CD14-positive monocyte (primary cell): ENCODE data around the gene RHOBTB1. TPM values are rescaled to one million over a fixed set of nuclear protein-coding genes. Genes with fewer than 3 reads are reported as not detected.

ENCODE experiments used
- DNase-seq, 3 donors: peaks; one replicate each; pipeline ENCODE4 v3.0.0-alpha.2; 2011 to 2022
- H2AFZ ChIP-seq: 2 replicates; pipeline ENCODE4 v1.6.0; 2012; ENCODE audit warnings: mild to moderate bottlenecking, low read depth, low read length, inconsistent platforms; ENCODE audit not compliant: insufficient read depth, poor library complexity, severe bottlenecking
- H3K27ac ChIP-seq, 2 donors: 1 replicate in 1 of 2; 2 replicates in 1 of 2; pipeline ENCODE4 v1.5.1; 2012 to 2013; ENCODE audit warnings: low read length in 2 of 2, control low read depth in 1 of 2, inconsistent platforms in 1 of 2, low read depth in 1 of 2, mild to moderate bottlenecking in 1 of 2
- H3K27me3 ChIP-seq, 2 donors: one replicate each; pipeline versions ENCODE4 v1.6.0 to v1.6.1; 2011 to 2013; ENCODE audit warnings: low read length in 2 of 2; ENCODE audit not compliant: control insufficient read depth in 2 of 2, insufficient read depth in 2 of 2
- H3K36me3 ChIP-seq, 2 donors: replicated peaks in 1 of 2; 1 replicate in 1 of 2; 2 replicates in 1 of 2; pipeline versions ENCODE4 v1.5.1 to v1.6.1; 2012 to 2013; ENCODE audit warnings: low read length in 2 of 2, control low read depth in 1 of 2, inconsistent platforms in 1 of 2, mild to moderate bottlenecking in 1 of 2; ENCODE audit not compliant: insufficient read depth in 2 of 2, control insufficient read depth in 1 of 2
- H3K4me1 ChIP-seq, 2 donors: 1 replicate in 1 of 2; 2 replicates in 1 of 2; pipeline versions ENCODE4 v1.5.1 to v1.6.1; 2012 to 2013; ENCODE audit warnings: low read length in 2 of 2, control low read depth in 1 of 2, inconsistent platforms in 1 of 2, mild to moderate bottlenecking in 1 of 2, moderate library complexity in 1 of 2; ENCODE audit not compliant: insufficient read depth in 2 of 2, control insufficient read depth in 1 of 2
- H3K4me2 ChIP-seq: replicated peaks from 2 replicates; pipeline ENCODE3; 2012; ENCODE audit warnings: low read length, moderate library complexity, mild to moderate bottlenecking; ENCODE audit not compliant: poor library complexity, severe bottlenecking; ENCODE audit errors: extremely low read depth
- H3K4me3 ChIP-seq, 3 experiments: fragments of 200-600 bp in 1 of 3; sonication (generic) in 1 of 3; replicated peaks in 1 of 3; 1 replicate in 2 of 3; 2 replicates in 1 of 3; pipeline ENCODE4 v1.5.1; 2011 to 2013; ENCODE audit warnings: low read length in 3 of 3, mild to moderate bottlenecking in 3 of 3, control low read depth in 2 of 3, low read depth in 2 of 3, inconsistent platforms in 1 of 3, moderate library complexity in 1 of 3
- H3K79me2 ChIP-seq: 2 replicates; pipeline ENCODE4 v1.6.0; 2012; ENCODE audit warnings: mild to moderate bottlenecking, control low read depth, inconsistent platforms, low read length, moderate library complexity; ENCODE audit not compliant: insufficient read depth
- H3K9ac ChIP-seq: 2 replicates; pipeline ENCODE4 v1.6.0; 2017; ENCODE audit warnings: low read length, mild to moderate bottlenecking; ENCODE audit not compliant: insufficient read depth, poor library complexity, severe bottlenecking
- H3K9me3 ChIP-seq, 2 donors: replicated peaks in 1 of 2; 1 replicate in 1 of 2; 2 replicates in 1 of 2; pipeline versions ENCODE4 v1.5.1 to v1.6.1; 2012 to 2013; ENCODE audit warnings: low read length in 2 of 2, control low read depth in 1 of 2; ENCODE audit not compliant: control insufficient read depth in 1 of 2, insufficient read depth in 1 of 2
- H4K20me1 ChIP-seq: 2 replicates; pipeline ENCODE4 v1.6.0; 2012; ENCODE audit warnings: mild to moderate bottlenecking, low read length, control low read depth, moderate library complexity; ENCODE audit not compliant: insufficient read depth
- H3K27ac Mint-ChIP-seq, 7 donors: one replicate each; pipeline ENCODE4 v1.8.0; 2020; ENCODE audit warnings: mild to moderate bottlenecking in 7 of 7, mixed read lengths in 7 of 7, moderate library complexity in 6 of 7, inconsistent platforms in 2 of 7
- H3K27me3 Mint-ChIP-seq, 3 donors: one replicate each; pipeline ENCODE4 v1.8.0; 2021 to 2022; ENCODE audit warnings: low read depth in 3 of 3, mild to moderate bottlenecking in 3 of 3, mixed read lengths in 3 of 3, moderate library complexity in 3 of 3, inconsistent platforms in 1 of 3
- H3K36me3 Mint-ChIP-seq, 2 donors: one replicate each; pipeline ENCODE4 v1.8.0; 2020; ENCODE audit warnings: mixed read lengths in 2 of 2, inconsistent platforms in 1 of 2, mild to moderate bottlenecking in 1 of 2
- H3K4me1 Mint-ChIP-seq: one replicate; pipeline ENCODE4 v1.8.0; 2020; ENCODE audit warnings: mild to moderate bottlenecking, mixed read lengths
- H3K4me3 Mint-ChIP-seq, 2 donors: one replicate each; pipeline ENCODE4 v1.8.0; 2020; ENCODE audit warnings: mild to moderate bottlenecking in 2 of 2, mixed read lengths in 2 of 2, moderate library complexity in 1 of 2
- H3K9me3 Mint-ChIP-seq, 7 donors: one replicate each; pipeline ENCODE4 v1.8.0; 2020 to 2022; ENCODE audit warnings: mixed read lengths in 7 of 7, mild to moderate bottlenecking in 6 of 7, moderate library complexity in 6 of 7, inconsistent platforms in 2 of 7
- WGBS: methylation state at CpG from one replicate; pipeline ENCODE4 v1.1.5; 2013; ENCODE audit warnings: missing lambda C conversion rate; ENCODE audit not compliant: insufficient coverage; 5-methylcytosine and 5-hydroxymethylcytosine counted together
- intact Hi-C, 2 donors: fragments of 100-400 bp; cut with micrococcal nuclease; formaldehyde crosslinking; loops; one replicate each; pipeline versions ENCODE4 v1.15.0 to v1.15.1; 2023
- polyA minus RNA-seq: library from RNA; depleted of rRNA, polyadenylated mRNA; stranded (reverse); fragments of >200 nt; gene quantifications from 2 replicates; pipeline ENCODE4 v1.2.3, GENCODE V29; 2012
- polyA plus RNA-seq, 3 donors: library from polyadenylated mRNA; depleted of rRNA in 1 of 3; unstranded in 2 of 3; stranded (reverse) in 1 of 3; fragments of 300-500 nt in 2 of 3; fragments of >200 nt in 1 of 3; fragmentation: Illumina TruSeq in 2 of 3; gene quantifications; 1 replicate in 2 of 3; 2 replicates in 1 of 3; pipeline ENCODE4 v1.2.3, GENCODE V29; 2012 to 2021
- total RNA-seq, 12 experiments: library from RNA in 1 of 12; stranded (reverse) in 1 of 12; fragments of 120-200 nt in 1 of 12; gene quantifications; one replicate each; pipeline ENCODE4 v1.2.4 and lab custom pipeline; 2013 to 2026; ENCODE audit warnings: mixed read lengths in 6 of 12, inconsistent platforms in 1 of 12
- TF ChIP-seq, protein P1 (sequence below): fragments of 200-600 bp; IDR thresholded peaks from one replicate; pipeline ENCODE4 v1.8.0; 2022; ENCODE audit warnings: antibody characterized with exemption, mild to moderate bottlenecking

Gene RHOBTB1, protein sequence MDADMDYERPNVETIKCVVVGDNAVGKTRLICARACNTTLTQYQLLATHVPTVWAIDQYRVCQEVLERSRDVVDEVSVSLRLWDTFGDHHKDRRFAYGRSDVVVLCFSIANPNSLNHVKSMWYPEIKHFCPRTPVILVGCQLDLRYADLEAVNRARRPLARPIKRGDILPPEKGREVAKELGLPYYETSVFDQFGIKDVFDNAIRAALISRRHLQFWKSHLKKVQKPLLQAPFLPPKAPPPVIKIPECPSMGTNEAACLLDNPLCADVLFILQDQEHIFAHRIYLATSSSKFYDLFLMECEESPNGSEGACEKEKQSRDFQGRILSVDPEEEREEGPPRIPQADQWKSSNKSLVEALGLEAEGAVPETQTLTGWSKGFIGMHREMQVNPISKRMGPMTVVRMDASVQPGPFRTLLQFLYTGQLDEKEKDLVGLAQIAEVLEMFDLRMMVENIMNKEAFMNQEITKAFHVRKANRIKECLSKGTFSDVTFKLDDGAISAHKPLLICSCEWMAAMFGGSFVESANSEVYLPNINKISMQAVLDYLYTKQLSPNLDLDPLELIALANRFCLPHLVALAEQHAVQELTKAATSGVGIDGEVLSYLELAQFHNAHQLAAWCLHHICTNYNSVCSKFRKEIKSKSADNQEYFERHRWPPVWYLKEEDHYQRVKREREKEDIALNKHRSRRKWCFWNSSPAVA
- 3.4 TPM for total RNA-seq (2013)
- polyA plus RNA-seq: under 1 TPM; 0.41 to 0.96 (median 0.62) TPM
- polyA minus RNA-seq: 0.55 and 0.72 TPM in 2 replicates
- total RNA-seq (lab: John Stamatoyannopoulos, UW): 0.58 to 5.3 (median 3.2) reads per million in 11 experiments

- peaks cover 14% of the 10 kb centered on the region for H3K4me1 Mint-ChIP-seq
- Histone ChIP-seq H3K4me3 (peak within 1 kb of the TSS; percentile 61 to 81 (median 74)), H3K27ac (peak within 1 kb of the TSS; percentile 36 to 69), H3K27me3 (peaks cover 0 to 5% of the 10 kb centered on the region in 2 donors), H3K9ac (peak within 1 kb of the TSS; percentile 69), H4K20me1 (no peaks in the 10 kb centered on the region), H3K9me3 (no peaks in the 10 kb centered on the region), H3K4me1 (peaks cover 16 to 21% of the 10 kb centered on the region in 2 donors), H3K4me2 (peak within 1 kb of the TSS; percentile 96), H3K36me3 (no peaks in the 10 kb centered on the region), H2AFZ (peak within 1 kb of the TSS; percentile 94), H3K79me2 (no peaks in the 10 kb centered on the region)
- under 1% methylated on average over 70 of the region's 77 CpGs for WGBS
- peak; percentile 32 to 49 (median 48) for DNase-seq
- intact Hi-C loops: no loop called here
- no peaks in the 10 kb centered on the region for H3K36me3 Mint-ChIP-seq
- H3K27me3 Mint-ChIP-seq: peaks cover 4 to 10% (median 8%) of the 10 kb centered on the region in 3 donors
- H3K27ac Mint-ChIP-seq: peak within 1 kb of the TSS; percentile 68 to 87 (median 84)
- H3K9me3 Mint-ChIP-seq: peaks cover 0 to 2% (median 0%) of the 10 kb centered on the region in 7 donors
- TF ChIP-seq, protein P1, sequence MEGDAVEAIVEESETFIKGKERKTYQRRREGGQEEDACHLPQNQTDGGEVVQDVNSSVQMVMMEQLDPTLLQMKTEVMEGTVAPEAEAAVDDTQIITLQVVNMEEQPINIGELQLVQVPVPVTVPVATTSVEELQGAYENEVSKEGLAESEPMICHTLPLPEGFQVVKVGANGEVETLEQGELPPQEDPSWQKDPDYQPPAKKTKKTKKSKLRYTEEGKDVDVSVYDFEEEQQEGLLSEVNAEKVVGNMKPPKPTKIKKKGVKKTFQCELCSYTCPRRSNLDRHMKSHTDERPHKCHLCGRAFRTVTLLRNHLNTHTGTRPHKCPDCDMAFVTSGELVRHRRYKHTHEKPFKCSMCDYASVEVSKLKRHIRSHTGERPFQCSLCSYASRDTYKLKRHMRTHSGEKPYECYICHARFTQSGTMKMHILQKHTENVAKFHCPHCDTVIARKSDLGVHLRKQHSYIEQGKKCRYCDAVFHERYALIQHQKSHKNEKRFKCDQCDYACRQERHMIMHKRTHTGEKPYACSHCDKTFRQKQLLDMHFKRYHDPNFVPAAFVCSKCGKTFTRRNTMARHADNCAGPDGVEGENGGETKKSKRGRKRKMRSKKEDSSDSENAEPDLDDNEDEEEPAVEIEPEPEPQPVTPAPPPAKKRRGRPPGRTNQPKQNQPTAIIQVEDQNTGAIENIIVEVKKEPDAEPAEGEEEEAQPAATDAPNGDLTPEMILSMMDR: no peak
- H3K4me3 Mint-ChIP-seq: peak within 1 kb of the TSS; percentile 90 to 94
These were observed at the start of gene RHOBTB1 for GRCh38 chr10:60944058-60944909. RHOBTB1 (minus strand) TSS chr10:60944185; CDS start chr10:60911542, 32,643 bp downstream.
